Uterus (tissue), 4 donors: ENCODE data around the gene ATP1B4. TPM values are rescaled to one million over a fixed set of nuclear protein-coding genes. Genes with fewer than 3 reads are reported as not detected.

Experiments used
- DNase-seq, 2 donors: peaks; one replicate each; pipeline ENCODE4 v3.0.0-alpha.2; 2019 to 2020
- H3K27ac ChIP-seq, 2 donors: fragments of 200-600 bp; sonication (generic); 1 replicate in 1 of 2; 2 replicates in 1 of 2; pipeline ENCODE4 v1.5.1; 2016 to 2018
- H3K27me3 ChIP-seq, 2 donors: fragments of 200-600 bp; sonication (generic); one replicate each; pipeline ENCODE4 v1.5.1; 2018 to 2019; ENCODE audit warnings: control low read depth in 1 of 2
- H3K36me3 ChIP-seq, 2 donors: fragments of 200-600 bp; sonication (generic); one replicate each; pipeline ENCODE4 v1.5.1; 2019; ENCODE audit warnings: control low read depth in 1 of 2
- H3K4me1 ChIP-seq, 2 donors: fragments of 200-600 bp; sonication (generic); one replicate each; pipeline ENCODE4 v1.5.1; 2018 to 2019; ENCODE audit warnings: control low read depth in 1 of 2
- H3K4me3 ChIP-seq, 2 donors: fragments of 200-600 bp; sonication (generic); 1 replicate in 1 of 2; 2 replicates in 1 of 2; pipeline ENCODE4 v1.5.1; 2018 to 2019; ENCODE audit warnings: mild to moderate bottlenecking in 1 of 2
- H3K9me3 ChIP-seq, 2 donors: fragments of 200-600 bp; sonication (generic); one replicate each; pipeline ENCODE4 v1.5.1; 2019; ENCODE audit warnings: control low read depth in 1 of 2
- POLR2A ChIP-seq, 2 donors: fragments of 450-650 bp; IDR thresholded peaks; one replicate each; pipeline ENCODE4 v1.6.1; 2016; ENCODE audit warnings: antibody characterized with exemption in 2 of 2, mild to moderate bottlenecking in 1 of 2, moderate library complexity in 1 of 2
- intact Hi-C: fragments of 100-400 bp; cut with DNase I; formaldehyde crosslinking; loops from one replicate; pipeline ENCODE4 v1.15.1; 2023; ENCODE audit warnings: low total_unique reads
- total RNA-seq, 4 donors: library from RNA; depleted of rRNA in 3 of 4; stranded (reverse); fragments of >200 nt in 3 of 4; gene quantifications; one replicate each; pipeline versions ENCODE4 v1.1.0 to v1.2.4, GENCODE V29; 2014 to 2023
- TF ChIP-seq, protein P1 (sequence below), 4 experiments: fragments of 200-600 bp in 2 of 4; fragments of 450-650 bp in 2 of 4; sonication (generic) in 2 of 4; IDR thresholded peaks; one replicate each; pipeline ENCODE4 v1.5.1; 2016 to 2019; ENCODE audit warnings: antibody characterized with exemption in 4 of 4, mild to moderate bottlenecking in 2 of 4, moderate library complexity in 1 of 4
- donor health status: DM: yes; HTN: yes; CAD: no.

Gene ATP1B4
- total RNA-seq, 4 donors from 2014 or later, result not detected

DNA sequence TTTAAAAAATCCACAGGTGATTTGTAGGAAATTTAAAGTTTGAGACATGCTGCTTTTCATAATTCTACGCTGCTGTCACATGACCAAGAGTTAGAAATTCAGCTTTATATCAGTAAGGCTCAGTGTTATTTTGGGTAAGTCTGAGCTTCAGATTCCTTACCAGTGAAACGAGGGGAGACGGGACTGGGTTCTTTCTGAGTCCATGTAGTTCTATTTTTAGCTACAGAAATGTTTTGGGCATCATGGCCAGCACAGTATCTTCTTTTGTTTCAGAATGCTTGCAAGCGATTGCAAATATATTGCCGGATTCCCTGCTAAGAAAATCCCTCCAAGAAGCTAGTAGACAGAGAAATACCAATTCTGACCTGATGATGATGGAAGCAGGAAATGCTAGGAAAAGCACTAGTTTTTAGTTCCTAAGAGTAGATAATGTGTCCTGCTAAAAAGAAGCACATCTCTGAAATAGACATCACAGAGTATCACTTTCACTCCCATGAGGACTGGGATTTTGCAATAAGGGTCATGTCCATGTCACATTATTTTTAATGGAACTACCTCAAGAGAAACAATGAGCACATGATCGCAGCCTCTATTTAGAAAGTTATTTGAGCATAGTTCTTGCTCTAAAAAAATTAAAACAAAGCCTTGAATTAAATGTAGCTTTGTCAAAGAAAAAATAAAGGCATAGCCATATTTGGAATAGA is 10.9 kb downstream of the ATP1B4 start:
- intact Hi-C loops, result no loop called here
- Histone ChIP-seq H3K4me3 (no peak overlapping the region), H3K36me3 (no peaks in the 10 kb centered on the region), H3K27ac (no peak overlapping the region), H3K27me3 (no peaks in the 10 kb centered on the region), H3K4me1 (no peaks in the 10 kb centered on the region), H3K9me3 (no peaks in the 10 kb centered on the region)
- TF ChIP-seq, protein P1, sequence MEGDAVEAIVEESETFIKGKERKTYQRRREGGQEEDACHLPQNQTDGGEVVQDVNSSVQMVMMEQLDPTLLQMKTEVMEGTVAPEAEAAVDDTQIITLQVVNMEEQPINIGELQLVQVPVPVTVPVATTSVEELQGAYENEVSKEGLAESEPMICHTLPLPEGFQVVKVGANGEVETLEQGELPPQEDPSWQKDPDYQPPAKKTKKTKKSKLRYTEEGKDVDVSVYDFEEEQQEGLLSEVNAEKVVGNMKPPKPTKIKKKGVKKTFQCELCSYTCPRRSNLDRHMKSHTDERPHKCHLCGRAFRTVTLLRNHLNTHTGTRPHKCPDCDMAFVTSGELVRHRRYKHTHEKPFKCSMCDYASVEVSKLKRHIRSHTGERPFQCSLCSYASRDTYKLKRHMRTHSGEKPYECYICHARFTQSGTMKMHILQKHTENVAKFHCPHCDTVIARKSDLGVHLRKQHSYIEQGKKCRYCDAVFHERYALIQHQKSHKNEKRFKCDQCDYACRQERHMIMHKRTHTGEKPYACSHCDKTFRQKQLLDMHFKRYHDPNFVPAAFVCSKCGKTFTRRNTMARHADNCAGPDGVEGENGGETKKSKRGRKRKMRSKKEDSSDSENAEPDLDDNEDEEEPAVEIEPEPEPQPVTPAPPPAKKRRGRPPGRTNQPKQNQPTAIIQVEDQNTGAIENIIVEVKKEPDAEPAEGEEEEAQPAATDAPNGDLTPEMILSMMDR (IDR thresholded peaks at IDR 0.05), result no peak
- TF ChIP-seq POLR2A (IDR thresholded peaks at IDR 0.05), result no peak
- no peak for DNase-seq

DNA sequence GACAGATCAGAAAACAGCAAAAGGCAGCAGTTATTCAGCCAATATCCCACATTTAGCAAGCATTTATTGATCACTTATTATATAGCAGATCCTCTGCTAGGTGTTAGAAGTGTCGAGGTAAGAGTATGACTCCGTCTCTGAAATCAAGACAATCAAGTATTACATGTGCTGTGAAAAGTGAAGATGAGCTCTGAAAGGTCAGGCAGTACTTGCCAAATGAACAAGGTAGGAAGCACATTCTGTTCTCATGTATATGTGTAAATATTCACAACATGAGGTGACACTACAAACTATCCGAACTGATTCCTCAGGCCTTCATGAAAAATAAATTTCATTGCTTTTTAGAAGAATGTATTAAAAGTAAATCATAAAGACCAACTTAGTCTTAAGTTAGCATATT is 15.3 kb downstream of the ATP1B4 start:
- intact Hi-C loops, result no loop called here
- Histone ChIP-seq H3K27ac (no peak overlapping the region), H3K9me3 (no peaks in the 10 kb centered on the region), H3K36me3 (no peaks in the 10 kb centered on the region), H3K4me3 (no peak overlapping the region), H3K27me3 (no peaks in the 10 kb centered on the region), H3K4me1 (no peaks in the 10 kb centered on the region)
- no peak for DNase-seq
- TF ChIP-seq, protein P1 (IDR thresholded peaks at IDR 0.05), result no peak
- no peak for TF ChIP-seq POLR2A (IDR thresholded peaks at IDR 0.05)

DNA sequence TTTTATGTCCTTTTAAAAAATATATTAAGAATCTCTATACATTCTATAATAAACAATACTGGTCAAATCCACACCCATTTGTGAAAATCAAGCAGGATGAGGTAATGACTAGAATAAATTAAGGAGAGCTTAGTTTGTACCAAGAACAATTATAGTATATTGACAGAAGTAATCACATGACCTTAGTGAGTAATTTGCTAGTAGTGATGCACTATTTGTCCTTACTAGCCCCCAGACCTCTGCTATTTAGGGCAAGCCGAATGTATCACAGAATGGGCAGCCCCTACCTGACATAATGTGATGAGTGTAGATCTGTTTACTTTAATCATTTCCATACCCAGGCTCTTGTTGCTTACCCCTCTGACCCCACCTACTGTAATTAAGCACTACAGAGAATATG is 15.8 kb downstream of the ATP1B4 start:
- Histone ChIP-seq H3K36me3 (no peaks in the 10 kb centered on the region), H3K27me3 (no peaks in the 10 kb centered on the region), H3K27ac (no peak overlapping the region), H3K4me3 (no peak overlapping the region), H3K4me1 (no peaks in the 10 kb centered on the region), H3K9me3 (no peaks in the 10 kb centered on the region)
- intact Hi-C loops, result no loop called here
- DNase-seq, result no peak
- no peak for TF ChIP-seq POLR2A (IDR thresholded peaks at IDR 0.05)
- TF ChIP-seq, protein P1 (IDR thresholded peaks at IDR 0.05), result no peak

DNA sequence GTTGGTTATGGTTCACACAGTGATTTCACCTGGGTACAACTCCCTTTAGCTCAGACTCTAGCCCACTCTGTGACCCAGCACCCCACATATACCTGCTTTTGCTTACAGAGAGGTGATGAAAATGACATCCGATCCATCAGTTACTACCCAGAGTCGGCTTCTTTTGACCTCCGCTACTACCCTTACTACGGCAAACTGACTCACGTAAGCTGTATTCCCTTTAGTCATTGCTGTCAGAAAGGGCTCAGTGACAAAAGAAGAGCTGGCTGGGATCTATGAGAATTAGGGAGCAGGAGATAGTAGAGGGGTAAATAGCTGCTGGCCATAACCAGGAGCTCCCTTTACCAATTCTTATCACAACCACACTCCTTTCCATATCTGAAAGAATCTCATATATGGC is 16.7 kb downstream of the ATP1B4 start:
- DNase-seq, result no peak
- Histone ChIP-seq H3K4me1 (no peaks in the 10 kb centered on the region), H3K9me3 (no peaks in the 10 kb centered on the region), H3K27ac (no peak overlapping the region), H3K27me3 (no peaks in the 10 kb centered on the region), H3K36me3 (no peaks in the 10 kb centered on the region), H3K4me3 (no peak overlapping the region)
- no peak for TF ChIP-seq POLR2A (IDR thresholded peaks at IDR 0.05)
- TF ChIP-seq, protein P1 (IDR thresholded peaks at IDR 0.05), result no peak
- intact Hi-C loops, result no loop called here

DNA sequence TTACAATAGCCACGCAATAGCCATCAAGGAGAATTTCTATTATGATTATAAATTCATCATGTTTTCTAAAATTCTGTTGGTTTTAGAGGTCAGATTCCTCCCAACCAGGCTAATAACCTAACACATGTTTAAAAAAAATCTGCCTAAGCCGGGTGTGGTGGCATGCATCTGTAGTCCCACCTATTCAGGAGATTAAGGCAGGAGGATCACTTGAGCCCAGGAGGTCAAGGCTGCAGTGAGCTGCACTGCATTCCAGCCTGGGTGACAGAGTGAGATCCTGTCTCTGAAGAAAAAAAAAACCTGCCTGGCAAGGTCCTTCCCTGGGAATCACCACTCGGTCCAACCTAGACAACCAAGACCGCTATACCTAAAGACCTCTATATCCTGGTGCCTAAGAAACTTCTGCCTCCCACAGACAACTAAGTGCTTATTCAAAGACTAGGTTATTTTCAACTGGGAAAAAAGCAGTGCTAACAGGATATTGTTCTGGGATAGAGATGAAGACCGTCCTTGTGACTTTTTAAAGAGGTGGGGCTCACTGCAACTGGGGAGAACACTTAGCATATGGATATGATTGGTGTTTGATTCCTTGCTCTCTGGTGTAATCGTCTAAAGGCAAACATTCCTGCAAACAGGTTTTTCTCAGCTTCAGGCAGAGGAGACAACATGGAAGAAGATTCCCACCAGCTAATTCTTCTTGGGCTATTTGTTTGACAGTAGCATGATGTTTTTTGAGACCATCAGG is 18.2 kb downstream of the ATP1B4 start:
- H3K4me3 ChIP-seq, result no peak overlapping the region
- H3K36me3 ChIP-seq, result no peaks in the 10 kb centered on the region
- TF ChIP-seq POLR2A (IDR thresholded peaks at IDR 0.05), result no peak
- TF ChIP-seq, protein P1 (IDR thresholded peaks at IDR 0.05), result no peak
- no peak for DNase-seq
- intact Hi-C loops, result no loop called here
- no peak overlapping the region for H3K27ac ChIP-seq
- no peaks in the 10 kb centered on the region for H3K27me3 ChIP-seq
- H3K9me3 ChIP-seq, result no peaks in the 10 kb centered on the region
- no peaks in the 10 kb centered on the region for H3K4me1 ChIP-seq
